GM21529 (cell line): ENCODE data around the gene SLC22A2.
"Not testable (repeated sequence)": the region's sequence is repeated elsewhere in the genome, so short reads cannot be mapped to it uniquely, and the experiment has no call there.

Experiments used
- ATAC-seq: cut with Tn5 transposase; IDR thresholded peaks from one replicate; pipeline ENCODE4 v1.9.1; 2021; ENCODE audit not compliant: unreplicated experiment

SLC22A2 gene

GRCh38 chr6:160252073-160252813, 6.4 kb downstream of the SLC22A2 start:
- no peak for ATAC-seq

DNA sequence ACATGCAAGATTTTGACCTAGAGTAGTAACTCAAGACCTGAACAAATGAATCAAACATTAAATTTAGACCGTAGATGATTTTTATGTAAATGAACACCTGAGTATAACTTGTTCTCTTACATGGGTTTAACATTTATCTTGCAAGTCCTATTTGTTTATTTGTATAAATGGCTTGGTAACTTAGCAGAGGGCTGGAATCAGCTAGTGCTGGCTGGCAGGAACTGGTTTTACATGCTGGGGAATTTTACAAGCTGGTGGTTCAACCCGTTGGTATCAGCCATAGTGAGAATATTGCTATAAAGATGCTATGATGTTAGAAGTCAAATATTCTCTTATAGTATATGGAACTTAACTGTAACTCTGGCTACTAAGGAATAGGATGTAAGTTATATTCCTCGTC, 8.9 kb downstream of the SLC22A2 start:
- ATAC-seq, result no peak

GRCh38 chr6:160248538-160248937, 10.1 kb downstream of the SLC22A2 start:
- ATAC-seq, result no peak

DNA sequence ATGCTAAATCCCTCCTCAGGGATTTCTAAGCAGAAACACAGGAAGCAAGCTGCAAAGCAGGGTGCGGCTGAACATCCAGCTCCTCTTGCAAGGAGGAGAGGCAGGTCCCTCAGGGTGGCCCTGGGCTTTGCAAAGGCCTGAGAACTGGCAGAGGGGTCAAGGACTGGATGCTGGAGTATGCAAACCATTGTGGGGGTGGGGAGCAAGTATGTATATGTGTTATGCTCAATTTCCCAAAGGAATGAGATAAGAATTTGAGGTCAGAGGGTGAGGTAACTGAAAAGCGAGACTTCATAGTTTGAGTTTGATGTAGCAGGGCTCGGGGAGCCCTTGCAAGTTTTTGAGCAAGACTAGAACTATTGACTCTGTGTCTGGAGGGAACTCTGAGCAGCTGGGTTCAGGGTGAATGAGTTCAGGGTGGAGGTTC, 11.2 kb downstream of the SLC22A2 start:
- no peak for ATAC-seq

- no peak for ATAC-seq
Observed at GRCh38 chr6:160240691-160241084, 17.9 kb downstream of the SLC22A2 start.

- ATAC-seq, result no peak
Observed at GRCh38 chr6:160239929-160240690, 18.5 kb downstream of the SLC22A2 start.

DNA sequence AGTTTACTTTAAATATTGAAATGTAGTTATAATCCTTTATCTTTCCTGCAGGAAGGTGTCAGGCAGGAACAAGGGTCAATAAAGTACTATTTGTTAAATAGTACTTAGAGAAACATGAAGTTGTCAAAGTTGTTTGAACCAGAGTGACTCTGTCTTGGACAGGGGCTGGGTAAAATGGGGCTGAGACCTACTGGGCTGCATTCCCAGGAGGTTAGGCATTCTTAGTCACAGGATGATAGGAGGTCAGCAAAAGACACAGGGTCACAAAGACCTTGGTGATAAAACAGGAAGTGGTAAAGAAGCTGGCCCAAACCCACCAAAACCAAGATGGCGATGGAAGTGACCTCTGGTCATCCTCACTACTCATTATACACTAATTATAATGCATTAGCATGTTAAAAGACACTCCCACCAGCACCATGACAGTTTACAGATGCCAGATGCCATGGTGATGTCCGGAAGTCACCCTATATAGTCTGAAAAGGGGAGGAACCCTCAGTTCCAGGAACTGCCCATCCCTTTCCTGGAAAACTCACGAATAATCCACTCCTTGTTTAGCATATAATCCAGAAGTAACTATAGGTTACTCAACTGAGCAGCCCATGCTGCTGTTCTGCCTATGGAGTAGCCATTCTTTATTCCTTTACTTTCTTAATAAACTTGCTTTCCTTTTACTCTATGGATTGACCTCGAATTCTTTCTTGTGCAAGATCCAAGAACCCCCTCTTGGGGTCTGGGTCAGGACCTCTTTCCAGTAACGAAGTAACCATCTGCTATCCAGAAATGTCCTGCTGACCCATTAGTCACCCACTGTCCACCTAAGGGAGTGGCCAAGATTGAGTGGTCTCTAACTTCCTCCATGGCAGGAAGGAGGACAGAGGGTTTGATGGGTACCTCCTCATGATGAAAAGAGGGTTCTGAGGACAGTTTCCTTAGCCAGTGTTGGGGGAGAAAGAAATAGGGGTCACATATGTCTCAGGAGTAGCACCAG, 19.6 kb downstream of the SLC22A2 start:
- no peak for ATAC-seq

- ATAC-seq, result no peak
Observed at GRCh38 chr6:160238278-160238711, 20.3 kb downstream of the SLC22A2 start.

GRCh38 chr6:160237597-160238275, 20.9 kb downstream of the SLC22A2 start:
- not testable (repeated sequence) for ATAC-seq

DNA sequence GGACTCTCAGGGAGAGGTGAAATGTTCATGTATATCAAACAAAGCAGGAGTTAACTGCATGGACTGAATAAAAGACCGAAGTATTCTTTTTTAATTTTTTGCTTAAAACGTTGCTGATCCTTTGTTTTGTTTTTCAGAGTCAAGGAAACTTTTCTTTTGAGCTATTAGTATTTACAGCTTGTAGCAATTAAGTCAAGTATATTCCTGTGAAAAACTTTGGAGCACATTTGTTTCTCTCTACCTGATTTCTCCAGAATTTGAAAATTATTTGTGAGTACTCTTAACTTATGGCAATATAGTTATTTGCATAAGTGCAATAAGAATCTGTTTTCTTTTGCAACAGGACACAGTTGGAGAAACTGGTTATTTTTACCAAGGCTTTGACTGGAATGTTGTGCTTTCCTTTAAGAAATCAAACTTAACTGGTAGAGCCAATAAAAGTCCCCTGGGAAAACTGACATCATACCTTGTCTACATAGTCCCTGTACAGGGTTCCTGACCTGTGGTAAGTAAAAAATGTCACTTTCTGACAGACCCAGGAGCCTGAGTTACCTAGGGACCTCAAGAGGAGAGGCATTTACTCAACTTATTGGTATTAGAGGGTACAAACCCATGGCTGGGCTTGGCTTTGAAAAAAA, 22.3 kb downstream of the SLC22A2 start:
- ATAC-seq, result not testable (repeated sequence)

DNA sequence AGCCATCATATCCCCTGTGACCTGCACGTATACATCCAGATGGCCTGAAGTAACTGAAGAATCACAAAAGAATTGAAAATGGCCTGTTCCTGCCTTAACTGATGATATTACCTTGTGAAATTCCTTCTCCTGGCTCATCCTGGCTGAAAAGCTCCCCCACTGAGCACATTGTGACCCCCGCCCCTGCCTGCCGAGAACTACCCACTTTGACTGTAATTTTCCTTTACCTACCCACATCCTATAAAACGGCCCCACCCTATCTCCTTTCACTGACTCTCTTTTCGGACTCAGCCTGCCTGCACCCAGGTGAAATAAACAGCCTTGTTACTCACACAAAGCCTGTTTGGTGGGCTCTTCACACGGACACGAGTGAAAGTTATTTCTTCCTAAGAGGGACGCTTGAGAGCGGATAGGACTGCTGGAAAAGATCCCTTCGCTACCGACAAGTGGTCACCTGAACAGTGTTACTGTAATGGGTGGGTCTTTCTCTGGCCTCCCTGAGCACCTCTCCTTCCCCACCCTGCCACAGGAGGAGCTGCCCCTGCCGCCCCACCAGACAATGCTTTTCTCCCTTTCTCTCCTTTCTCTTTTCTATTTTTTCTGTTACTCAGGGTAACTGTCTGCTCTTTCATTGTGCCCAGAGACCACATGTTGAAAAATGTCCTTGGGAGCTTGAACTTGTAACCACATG, 24.5 kb downstream of the SLC22A2 start:
- not testable (repeated sequence) for ATAC-seq

DNA sequence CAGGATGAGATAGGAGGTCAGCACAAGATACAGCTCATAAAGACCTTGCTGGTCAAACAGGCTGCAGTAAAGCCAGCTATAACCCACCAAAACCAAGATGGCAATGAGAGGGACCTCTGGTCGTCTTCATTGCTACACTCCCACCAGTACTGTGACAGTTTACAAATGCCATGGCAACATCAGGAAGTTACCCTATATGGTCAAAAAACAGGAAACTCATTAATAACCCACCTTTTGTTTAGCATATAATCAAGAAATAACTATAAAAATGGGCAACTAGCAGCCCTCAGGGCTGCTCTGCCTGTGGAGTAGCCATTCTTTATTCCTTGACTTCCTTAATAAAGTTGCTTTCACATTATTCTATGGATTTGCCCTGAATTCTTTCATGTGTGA, 30.9 kb downstream of the SLC22A2 start:
- no peak for ATAC-seq

DNA sequence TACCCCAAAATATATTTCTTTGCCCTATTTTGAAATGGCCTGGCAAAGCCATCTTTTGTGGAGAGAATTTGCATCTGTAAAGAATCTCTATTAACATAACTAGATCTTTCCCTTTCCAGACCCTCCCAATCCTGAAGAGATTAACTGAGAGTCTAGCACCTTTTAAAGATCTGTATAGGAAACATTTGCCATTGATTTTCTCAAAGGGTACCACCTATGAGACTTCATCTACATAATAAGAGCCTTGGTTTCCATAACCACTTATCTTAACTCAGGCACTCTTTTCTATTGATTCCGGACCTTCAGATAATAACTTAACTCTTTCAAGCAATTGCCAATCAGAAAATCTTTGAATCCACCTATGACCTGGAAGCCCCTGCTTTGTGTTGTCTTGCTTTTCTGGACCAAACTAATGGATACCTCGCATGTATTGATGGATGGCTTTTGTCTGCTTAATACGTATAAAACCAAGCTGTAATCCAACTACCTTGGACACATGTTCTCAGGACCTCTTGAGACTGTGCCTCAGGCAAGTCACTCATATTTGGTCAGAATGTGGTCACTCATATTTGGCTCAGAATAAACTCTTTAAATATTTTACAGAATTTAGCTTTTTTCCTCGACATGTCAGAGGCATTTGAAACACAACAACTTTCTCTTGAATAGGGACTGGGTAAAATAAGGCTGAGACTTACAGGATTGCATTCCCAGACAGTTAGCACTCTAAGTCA, 31.4 kb downstream of the SLC22A2 start:
- no peak for ATAC-seq

DNA sequence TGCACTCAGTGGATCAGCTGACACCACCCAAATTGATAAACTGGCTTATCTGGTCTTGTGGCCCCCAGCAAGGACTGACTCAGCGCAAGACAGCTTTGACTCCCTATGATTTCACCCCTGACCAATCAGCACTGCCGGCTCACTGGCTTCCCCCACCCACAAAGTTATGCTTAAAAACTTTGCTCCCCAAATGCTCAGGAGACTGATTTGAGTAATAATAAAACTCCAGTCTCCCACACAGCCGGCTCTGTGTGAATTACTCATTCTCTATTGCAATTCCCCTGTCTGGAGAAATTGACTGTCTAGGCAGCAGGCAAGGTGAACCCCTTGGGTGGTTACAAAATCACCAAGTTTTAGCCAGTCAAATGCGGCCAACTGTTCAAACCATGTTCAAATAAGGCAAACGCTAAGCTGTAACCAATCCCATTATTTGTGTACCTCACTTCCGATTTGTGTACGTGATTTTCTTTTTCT, 32.5 kb downstream of the SLC22A2 start:
- ATAC-seq, result peak; percentile 60

DNA sequence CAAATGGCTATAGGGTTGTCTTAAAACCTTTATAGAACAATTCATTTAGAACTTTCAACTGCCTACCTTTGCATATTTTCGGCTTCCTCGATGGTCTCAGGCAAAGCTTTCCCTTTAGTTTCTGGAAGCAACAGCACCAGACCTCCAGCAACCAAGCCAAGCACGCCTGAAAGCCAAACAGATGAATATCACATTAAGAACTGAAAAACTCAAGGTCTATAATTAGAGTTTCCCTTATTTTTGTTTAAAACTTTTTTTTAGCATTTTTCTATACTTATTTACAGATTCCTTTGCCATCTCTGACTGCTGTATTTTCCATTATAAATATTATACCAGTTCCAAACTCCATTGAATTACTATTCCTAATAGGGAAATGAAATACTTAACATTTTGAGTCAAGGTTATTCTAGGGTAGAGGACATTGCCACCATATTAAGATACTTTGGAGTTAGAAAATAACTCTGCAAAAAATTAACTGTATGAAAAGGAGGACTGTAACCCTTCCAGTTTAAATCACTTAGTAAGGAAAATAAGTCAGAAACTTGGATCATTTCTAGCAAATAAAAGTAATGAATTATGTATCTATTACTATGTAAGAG, 33.9 kb downstream of the SLC22A2 start:
- no peak for ATAC-seq

GRCh38 chr6:160222491-160222890, 36.1 kb downstream of the SLC22A2 start:
- ATAC-seq, result no peak

GRCh38 chr6:160221918-160222317, 36.7 kb downstream of the SLC22A2 start:
- no peak for ATAC-seq

GRCh38 chr6:160221423-160221822, 37.2 kb downstream of the SLC22A2 start:
- peak; percentile 72 for ATAC-seq
